B cell (primary cell): ENCODE results near the gene SPATA19. TPM values are rescaled to one million over a fixed set of nuclear protein-coding genes. Genes with fewer than 3 reads are reported as not detected.
A peak's percentile ranks its signal among the peaks of the same experiment; 100 is the strongest.

Experiments used
- ATAC-seq: fragments of 200-7000 bp; cut with Tn5 transposase; one replicate; pipeline ENCODE4 v1.10.0; 2021; ENCODE audit warnings: low read depth, mild to moderate bottlenecking, moderate number of reproducible peaks, moderate library complexity
- CTCF ChIA-PET: fragments of 350-600 bp; sonication (Branson Sonifier 250); formaldehyde crosslinking; loops from one replicate; lab custom pipeline; 2021; ENCODE audit warnings: antibody characterized with exemption, inconsistent platforms; lab: Charles Lee
- POLR2A ChIA-PET: fragments of 350-600 bp; sonication (Branson Sonifier 250); formaldehyde crosslinking; loops from one replicate; lab custom pipeline; 2021; ENCODE audit warnings: antibody characterized with exemption; lab: Charles Lee
- DNase-seq: peaks from one replicate; pipeline ENCODE4 v3.0.0; 2013
- H2AFZ ChIP-seq: 2 replicates; pipeline ENCODE4 v1.6.1; 2012; ENCODE audit warnings: mild to moderate bottlenecking, low read depth, low read length; ENCODE audit not compliant: insufficient read depth, poor library complexity, severe bottlenecking
- H3K27ac ChIP-seq, 2 donors: 1 replicate in 1 of 2; 2 replicates in 1 of 2; pipeline ENCODE4 v1.5.1; 2012 to 2013; ENCODE audit warnings: low read length in 2 of 2, mild to moderate bottlenecking in 2 of 2, moderate library complexity in 1 of 2
- H3K27me3 ChIP-seq, 4 experiments: fragments of 200-600 bp in 1 of 4; sonication (generic) in 1 of 4; replicated peaks in 1 of 4; 1 replicate in 2 of 4; 2 replicates in 2 of 4; pipeline versions ENCODE4 v1.6.1 to v1.7.0; 2013 to 2016; ENCODE audit warnings: low read length in 3 of 4, mild to moderate bottlenecking in 2 of 4, mixed read lengths in 1 of 4, moderate library complexity in 1 of 4; ENCODE audit not compliant: insufficient read depth in 4 of 4, control insufficient read depth in 3 of 4; ENCODE audit errors: control extremely low read depth in 1 of 4
- H3K36me3 ChIP-seq, 2 experiments: replicated peaks in 1 of 2; 1 replicate in 1 of 2; 2 replicates in 1 of 2; pipeline versions ENCODE4 v1.6.1 to v1.7.1; 2013; ENCODE audit warnings: low read length in 1 of 2; ENCODE audit not compliant: insufficient read depth in 2 of 2, control insufficient read depth in 1 of 2; ENCODE audit errors: control extremely low read depth in 1 of 2, extremely low read depth in 1 of 2
- H3K4me1 ChIP-seq, 2 donors: fragments of 200-600 bp in 1 of 2; sonication (generic) in 1 of 2; 1 replicate in 1 of 2; 2 replicates in 1 of 2; pipeline versions ENCODE4 v1.5.1 to v1.6.1; 2013 to 2017; ENCODE audit warnings: low read length in 2 of 2; ENCODE audit not compliant: control insufficient read depth in 2 of 2, insufficient read depth in 2 of 2
- H3K4me2 ChIP-seq: replicated peaks from 2 replicates; pipeline ENCODE3; 2012; ENCODE audit warnings: mild to moderate bottlenecking, low read depth, low read length; ENCODE audit not compliant: poor library complexity, severe bottlenecking
- H3K4me3 ChIP-seq, 5 experiments: fragments of 200-600 bp in 1 of 5; sonication (generic) in 1 of 5; 1 replicate in 3 of 5; 2 replicates in 2 of 5; pipeline versions ENCODE4 v1.5.1 to v1.7.0; 2011 to 2016; ENCODE audit warnings: low read length in 4 of 5, mild to moderate bottlenecking in 4 of 5, low read depth in 2 of 5, control low read depth in 1 of 5, moderate library complexity in 1 of 5; ENCODE audit not compliant: insufficient read depth in 1 of 5; ENCODE audit errors: control extremely low read depth in 1 of 5, extremely low read depth in 1 of 5
- H3K79me2 ChIP-seq: fragments of 200-600 bp; sonication (generic); one replicate; pipeline ENCODE4 v1.6.0; 2016; ENCODE audit warnings: low read length; ENCODE audit not compliant: control insufficient read depth, insufficient read depth
- H3K9ac ChIP-seq: fragments of 200-600 bp; sonication (generic); 2 replicates; pipeline ENCODE4 v1.6.1; 2017; ENCODE audit warnings: mild to moderate bottlenecking, low read length, moderate library complexity
- H3K9me3 ChIP-seq, 3 donors: one replicate each; pipeline versions ENCODE4 v1.6.1 to v1.7.1; 2013; ENCODE audit warnings: low read length in 2 of 3; ENCODE audit not compliant: control insufficient read depth in 2 of 3, insufficient read depth in 1 of 3; ENCODE audit errors: control extremely low read depth in 1 of 3
- H4K20me1 ChIP-seq: 2 replicates; pipeline ENCODE4 v1.6.0; 2012; ENCODE audit warnings: mild to moderate bottlenecking, low read length; ENCODE audit not compliant: insufficient read depth, control insufficient read depth, poor library complexity, severe bottlenecking
- H3K27ac Mint-ChIP-seq: one replicate; pipeline ENCODE4 v1.8.0; 2021; ENCODE audit warnings: mixed read lengths
- H3K27me3 Mint-ChIP-seq: one replicate; pipeline ENCODE4 v1.8.0; 2021; ENCODE audit warnings: mixed read lengths
- H3K4me1 Mint-ChIP-seq: one replicate; pipeline ENCODE4 v1.8.0; 2021; ENCODE audit warnings: mixed read lengths
- H3K4me3 Mint-ChIP-seq: one replicate; pipeline ENCODE4 v1.8.0; 2021; ENCODE audit warnings: mixed read lengths
- H3K9me3 Mint-ChIP-seq: one replicate; pipeline ENCODE4 v1.8.0; 2022; ENCODE audit warnings: mixed read lengths; ENCODE audit not compliant: insufficient read depth
- EZH2 ChIP-seq: IDR thresholded peaks from 2 replicates; pipeline ENCODE4 v1.6.1; 2012; ENCODE audit warnings: borderline replicate concordance, low read depth, mild to moderate bottlenecking, moderate library complexity, low read length; ENCODE audit not compliant: insufficient read depth, poor library complexity, severe bottlenecking
- WGBS: methylation state at CpG from one replicate; pipeline ENCODE4 v1.1.5; 2013; ENCODE audit warnings: missing lambda C conversion rate; ENCODE audit not compliant: insufficient coverage; 5-methylcytosine and 5-hydroxymethylcytosine counted together
- intact Hi-C: fragments of 100-400 bp; cut with micrococcal nuclease; formaldehyde crosslinking; loops from one replicate; pipeline ENCODE4 v1.10.0; 2022
- polyA minus RNA-seq: library from RNA; depleted of rRNA, polyadenylated mRNA; stranded (reverse); fragments of >200 nt; gene quantifications from 2 replicates; pipeline ENCODE4 v1.2.3, GENCODE V29; 2012
- polyA plus RNA-seq: library from polyadenylated mRNA; depleted of rRNA; stranded (reverse); fragments of >200 nt; gene quantifications from 2 replicates; pipeline ENCODE4 v1.2.3, GENCODE V29; 2012
- total RNA-seq, 2 donors: library from RNA; stranded (reverse); fragments of 120-200 nt in 1 of 2; gene quantifications; 1 replicate in 1 of 2; 2 replicates in 1 of 2; pipeline versions ENCODE4 v1.2.3 to v1.2.4, GENCODE V29; 2013 to 2022
- TF ChIP-seq, protein P1 (sequence below): fragments of 200-600 bp; IDR thresholded peaks from one replicate; pipeline ENCODE4 v1.8.0; 2022; ENCODE audit warnings: antibody characterized with exemption, mild to moderate bottlenecking

Gene SPATA19, protein sequence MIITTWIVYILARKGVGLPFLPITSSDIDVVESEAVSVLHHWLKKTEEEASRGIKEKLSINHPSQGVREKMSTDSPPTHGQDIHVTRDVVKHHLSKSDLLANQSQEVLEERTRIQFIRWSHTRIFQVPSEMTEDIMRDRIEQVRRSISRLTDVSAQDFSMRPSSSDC
- total RNA-seq (not detected in 2 replicates), polyA plus RNA-seq (not detected in 2 replicates), polyA minus RNA-seq (not detected in 2 replicates)
- total RNA-seq (2013) = not detected

DNA sequence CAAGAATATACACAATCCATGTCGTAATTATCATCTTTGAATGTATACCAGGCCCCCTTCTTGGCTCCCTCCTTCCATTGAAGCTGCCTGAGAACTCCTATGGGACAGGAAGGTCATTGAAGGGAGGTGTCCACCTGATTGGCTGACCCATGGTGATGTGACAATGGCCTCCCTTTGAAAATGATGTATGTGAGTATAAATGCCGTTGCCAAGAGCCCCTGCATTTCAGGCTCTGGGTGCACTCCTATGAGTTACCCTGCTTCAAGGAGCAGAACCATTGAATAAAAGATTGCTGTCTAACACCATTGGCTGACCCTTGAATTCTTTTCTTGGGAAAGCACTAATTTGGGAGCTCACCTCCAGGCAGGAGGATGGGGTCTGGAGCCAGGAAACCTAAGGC is at the start of gene SPATA19:
TSS of gene SPATA19 (minus strand) at position 101 of the 400 bp plus-strand sequence. CDS start at position 34, 67 bp downstream.
- ATAC-seq = no peak

DNA sequence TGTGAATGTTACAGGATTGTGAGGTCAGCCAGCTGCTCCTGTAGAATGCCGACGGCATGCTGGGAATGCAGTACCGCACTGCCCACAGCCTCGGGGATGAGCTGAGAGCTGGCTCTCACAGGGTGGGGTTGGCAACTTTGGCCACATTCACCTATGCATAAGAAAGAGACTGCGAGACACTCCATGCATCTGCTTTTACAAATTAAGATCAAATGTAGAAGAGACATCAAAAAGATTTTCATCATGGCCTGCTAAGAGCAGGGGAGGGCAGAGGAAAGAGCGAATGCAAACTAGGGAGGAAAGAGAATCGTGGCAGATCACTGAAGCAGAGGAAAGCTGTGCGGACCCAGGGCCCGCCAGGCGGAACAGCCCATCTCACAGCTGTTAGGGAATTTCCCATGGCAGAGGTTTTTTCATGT is 49.8 kb upstream of the SPATA19 start:
- ChIA-PET CTCF (no interaction called here), POLR2A (no interaction called here)
- peak overlapping the region in 1 of 2 donors; percentile 52 for H3K27ac ChIP-seq
- H2AFZ ChIP-seq = no peak overlapping the region
- WGBS = 51% methylated on average over 9 of the region's 10 CpGs
- no peak overlapping the region for H3K9ac ChIP-seq
- H3K9me3 ChIP-seq = peaks cover 0 to 13% (median 0%) of the 10 kb centered on the region in 3 donors
- H3K4me1 ChIP-seq = peaks cover 7 to 17% of the 10 kb centered on the region in 2 donors
- ATAC-seq = peak; percentile 77
- peaks cover 26% of the 10 kb centered on the region for H3K4me1 Mint-ChIP-seq
- intact Hi-C loops = loop anchor here (2.0 kb wide), 1 partner anchor 62 kb away; the partner anchor contains the start of gene IGSF9B
- DNase-seq = peak; percentile 42
- no peak overlapping the region for H3K27ac Mint-ChIP-seq
- TF ChIP-seq, protein P1, sequence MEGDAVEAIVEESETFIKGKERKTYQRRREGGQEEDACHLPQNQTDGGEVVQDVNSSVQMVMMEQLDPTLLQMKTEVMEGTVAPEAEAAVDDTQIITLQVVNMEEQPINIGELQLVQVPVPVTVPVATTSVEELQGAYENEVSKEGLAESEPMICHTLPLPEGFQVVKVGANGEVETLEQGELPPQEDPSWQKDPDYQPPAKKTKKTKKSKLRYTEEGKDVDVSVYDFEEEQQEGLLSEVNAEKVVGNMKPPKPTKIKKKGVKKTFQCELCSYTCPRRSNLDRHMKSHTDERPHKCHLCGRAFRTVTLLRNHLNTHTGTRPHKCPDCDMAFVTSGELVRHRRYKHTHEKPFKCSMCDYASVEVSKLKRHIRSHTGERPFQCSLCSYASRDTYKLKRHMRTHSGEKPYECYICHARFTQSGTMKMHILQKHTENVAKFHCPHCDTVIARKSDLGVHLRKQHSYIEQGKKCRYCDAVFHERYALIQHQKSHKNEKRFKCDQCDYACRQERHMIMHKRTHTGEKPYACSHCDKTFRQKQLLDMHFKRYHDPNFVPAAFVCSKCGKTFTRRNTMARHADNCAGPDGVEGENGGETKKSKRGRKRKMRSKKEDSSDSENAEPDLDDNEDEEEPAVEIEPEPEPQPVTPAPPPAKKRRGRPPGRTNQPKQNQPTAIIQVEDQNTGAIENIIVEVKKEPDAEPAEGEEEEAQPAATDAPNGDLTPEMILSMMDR = no peak
- no peak for TF ChIP-seq EZH2
- H3K36me3 ChIP-seq = no peaks in the 10 kb centered on the region
- peak overlapping the region; percentile 11 for H3K4me3 Mint-ChIP-seq
- H3K4me2 ChIP-seq = peak overlapping the region; percentile 31
- no peaks in the 10 kb centered on the region for H3K27me3 ChIP-seq
- no peaks in the 10 kb centered on the region for H4K20me1 ChIP-seq
- H3K27me3 Mint-ChIP-seq = peaks cover 21% of the 10 kb centered on the region
- H3K79me2 ChIP-seq = no peaks in the 10 kb centered on the region
- H3K9me3 Mint-ChIP-seq = no peaks in the 10 kb centered on the region
- H3K4me3 ChIP-seq = no peak overlapping the region

More for the DNA sequence above, at the start of gene SPATA19:
- no peak within 1 kb of the TSS for H3K4me2 ChIP-seq
- 86% methylated on average over 1 of the region's 2 CpGs for WGBS
- H3K9me3 ChIP-seq = peaks cover 0 to 10% (median 0%) of the 10 kb centered on the region in 3 donors
- DNase-seq = no peak
- H3K27ac Mint-ChIP-seq = no peak within 1 kb of the TSS
- no peaks in the 10 kb centered on the region for H3K36me3 ChIP-seq
- ChIA-PET POLR2A (no interaction called here), CTCF (no interaction called here)
- H3K9me3 Mint-ChIP-seq = peaks cover 3% of the 10 kb centered on the region
- intact Hi-C loops = no loop called here
- H3K79me2 ChIP-seq = no peaks in the 10 kb centered on the region
- no peaks in the 10 kb centered on the region for H3K4me1 Mint-ChIP-seq
- no peak within 1 kb of the TSS for H3K4me3 ChIP-seq
- no peak for TF ChIP-seq EZH2
- no peak within 1 kb of the TSS for H3K4me3 Mint-ChIP-seq
- no peak within 1 kb of the TSS for H3K27ac ChIP-seq
- no peaks in the 10 kb centered on the region for H3K27me3 Mint-ChIP-seq
- no peaks in the 10 kb centered on the region for H4K20me1 ChIP-seq
- H3K27me3 ChIP-seq = no peaks in the 10 kb centered on the region
- no peak within 1 kb of the TSS for H2AFZ ChIP-seq
- H3K9ac ChIP-seq = no peak within 1 kb of the TSS
- H3K4me1 ChIP-seq = no peaks in the 10 kb centered on the region
